OCI-LY7 (cell line): ENCODE results near the gene PRMT5. TPM values are rescaled to one million over a fixed set of nuclear protein-coding genes. Genes with fewer than 3 reads are reported as not detected.

Experiments used
- BruUV-seq: library from RNA; stranded (reverse); fragments of 400-500 nt; replicated peaks from 2 replicates; lab custom pipeline; 2021; lab: Mats Ljungman, UMichigan
- CTCF ChIA-PET: fragments of 300-600 bp; sonication (Branson Sonifier 250); formaldehyde crosslinking; loops from one replicate; lab custom pipeline; 2022; ENCODE audit warnings: antibody characterized with exemption; ENCODE audit not compliant: unreplicated experiment; lab: Charles Lee
- POLR2A ChIA-PET: fragments of 300-600 bp; sonication (Branson Sonifier 250); formaldehyde crosslinking; loops from one replicate; lab custom pipeline; 2022; ENCODE audit warnings: antibody characterized with exemption; lab: Charles Lee
- DNase-seq: peaks from one replicate; pipeline ENCODE4 v3.0.0-alpha.2; 2015; ENCODE audit warnings: low spot score
- H2AFZ ChIP-seq: fragments of 200-600 bp; sonication (generic), shearing (Covaris generic); 2 replicates; pipeline ENCODE4 v1.6.1; 2014; ENCODE audit warnings: mild to moderate bottlenecking, antibody characterized with exemption, low read length, moderate library complexity
- H3K27ac ChIP-seq: fragments of 200-600 bp; sonication (generic); 2 replicates; pipeline ENCODE4 v1.5.1; 2014; ENCODE audit warnings: mixed run types, low read depth, mild to moderate bottlenecking, moderate library complexity, low read length, inconsistent platforms; ENCODE audit not compliant: poor library complexity, severe bottlenecking
- H3K36me3 ChIP-seq: fragments of 200-600 bp; sonication (generic); 2 replicates; pipeline ENCODE4 v1.6.1; 2014; ENCODE audit warnings: mild to moderate bottlenecking, antibody characterized with exemption, low read length, moderate library complexity, mixed read lengths; ENCODE audit not compliant: insufficient read depth
- H3K4me1 ChIP-seq: fragments of 200-600 bp; sonication (generic); 2 replicates; pipeline ENCODE4 v1.5.1; 2014; ENCODE audit warnings: mild to moderate bottlenecking, low read length; ENCODE audit not compliant: insufficient read depth, poor library complexity, severe bottlenecking
- H3K4me2 ChIP-seq: fragments of 200-600 bp; sonication (generic); 2 replicates; pipeline ENCODE4 v1.6.1; 2014; ENCODE audit warnings: mild to moderate bottlenecking, low read length
- H3K4me3 ChIP-seq: fragments of 200-600 bp; sonication (generic); 2 replicates; pipeline ENCODE4 v1.5.1; 2014; ENCODE audit warnings: mild to moderate bottlenecking, low read depth, low read length; ENCODE audit not compliant: poor library complexity, severe bottlenecking
- H3K79me2 ChIP-seq: fragments of 200-600 bp; sonication (generic); 2 replicates; pipeline ENCODE4 v1.6.1; 2016; ENCODE audit warnings: low read depth, mild to moderate bottlenecking, low read length, moderate library complexity, mixed read lengths; ENCODE audit not compliant: insufficient read depth
- H3K9me2 ChIP-seq: fragments of 200-600 bp; sonication (generic); 2 replicates; pipeline ENCODE4 v1.6.1; 2016; ENCODE audit warnings: mild to moderate bottlenecking, low read length, mixed read lengths; ENCODE audit not compliant: insufficient read depth
- H3K9me3 ChIP-seq: fragments of 200-600 bp; sonication (generic); 2 replicates; pipeline ENCODE4 v1.6.1; 2014; ENCODE audit warnings: mild to moderate bottlenecking, mixed run types, low read length, mixed read lengths
- H4K20me1 ChIP-seq: fragments of 200-600 bp; sonication (generic); 2 replicates; pipeline ENCODE4 v1.6.1; 2014; ENCODE audit warnings: mild to moderate bottlenecking, antibody characterized with exemption, low read length, moderate library complexity, mixed read lengths; ENCODE audit not compliant: insufficient read depth
- EZH2phosphoT487 ChIP-seq: fragments of 200-600 bp; sonication (generic); IDR thresholded peaks from 2 replicates; pipeline ENCODE4 v1.6.1; 2018; ENCODE audit warnings: low read depth, borderline replicate concordance, mild to moderate bottlenecking, mixed run types, antibody characterized with exemption, low read length, moderate library complexity, mixed read lengths
- intact Hi-C: fragments of 100-400 bp; cut with micrococcal nuclease; formaldehyde crosslinking; loops from one replicate; pipeline ENCODE4 v1.10.0; 2022; ENCODE audit not compliant: unreplicated experiment
- total RNA-seq, 2 experiments: library from RNA; depleted of rRNA in 1 of 2; stranded (reverse); fragments of >200 nt in 1 of 2; shearing (Covaris generic) in 1 of 2; gene quantifications; 2 replicates each; pipeline ENCODE4 v1.2.3, GENCODE V29; 2014 to 2022
- TF ChIP-seq, protein P1 (sequence below): fragments of 200-600 bp; sonication (generic); conservative IDR thresholded peaks from 2 replicates; pipeline ENCODE4 v1.5.1; 2014; ENCODE audit warnings: mild to moderate bottlenecking, antibody characterized with exemption, low read length, moderate library complexity, mixed read lengths

Gene PRMT5
- total RNA-seq, 2 experiments from 2014 or later = 93.1 to 135 TPM

- POLR2A ChIA-PET = interaction anchor here (0.7 kb wide), 1 partner anchor 10 kb away, joined by 3 read pairs; no protein-coding TSS in a partner anchor
- Histone ChIP-seq H4K20me1 (no peaks in the 10 kb centered on the region), H3K9me2 (no peaks in the 10 kb centered on the region), H3K4me1 (no peaks in the 10 kb centered on the region), H3K27ac (no peak overlapping the region), H2AFZ (no peak overlapping the region), H3K79me2 (peaks cover 10% of the 10 kb centered on the region; the same call in 1 of the 2 replicates), H3K36me3 (peaks cover 98% of the 10 kb centered on the region), H3K9me3 (no peaks in the 10 kb centered on the region), H3K4me2 (no peak overlapping the region), H3K4me3 (no peak overlapping the region)
- CTCF ChIA-PET = no interaction called here
- TF ChIP-seq, protein P1, sequence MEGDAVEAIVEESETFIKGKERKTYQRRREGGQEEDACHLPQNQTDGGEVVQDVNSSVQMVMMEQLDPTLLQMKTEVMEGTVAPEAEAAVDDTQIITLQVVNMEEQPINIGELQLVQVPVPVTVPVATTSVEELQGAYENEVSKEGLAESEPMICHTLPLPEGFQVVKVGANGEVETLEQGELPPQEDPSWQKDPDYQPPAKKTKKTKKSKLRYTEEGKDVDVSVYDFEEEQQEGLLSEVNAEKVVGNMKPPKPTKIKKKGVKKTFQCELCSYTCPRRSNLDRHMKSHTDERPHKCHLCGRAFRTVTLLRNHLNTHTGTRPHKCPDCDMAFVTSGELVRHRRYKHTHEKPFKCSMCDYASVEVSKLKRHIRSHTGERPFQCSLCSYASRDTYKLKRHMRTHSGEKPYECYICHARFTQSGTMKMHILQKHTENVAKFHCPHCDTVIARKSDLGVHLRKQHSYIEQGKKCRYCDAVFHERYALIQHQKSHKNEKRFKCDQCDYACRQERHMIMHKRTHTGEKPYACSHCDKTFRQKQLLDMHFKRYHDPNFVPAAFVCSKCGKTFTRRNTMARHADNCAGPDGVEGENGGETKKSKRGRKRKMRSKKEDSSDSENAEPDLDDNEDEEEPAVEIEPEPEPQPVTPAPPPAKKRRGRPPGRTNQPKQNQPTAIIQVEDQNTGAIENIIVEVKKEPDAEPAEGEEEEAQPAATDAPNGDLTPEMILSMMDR = no peak
- no peak for TF ChIP-seq EZH2phosphoT487
- intact Hi-C loops = no loop called here
- no TSS peak for BruUV-seq
- no peak for DNase-seq
Observed at GRCh38 chr14:22906073-22906472, 23.1 kb downstream of the PRMT5 start.

DNA sequence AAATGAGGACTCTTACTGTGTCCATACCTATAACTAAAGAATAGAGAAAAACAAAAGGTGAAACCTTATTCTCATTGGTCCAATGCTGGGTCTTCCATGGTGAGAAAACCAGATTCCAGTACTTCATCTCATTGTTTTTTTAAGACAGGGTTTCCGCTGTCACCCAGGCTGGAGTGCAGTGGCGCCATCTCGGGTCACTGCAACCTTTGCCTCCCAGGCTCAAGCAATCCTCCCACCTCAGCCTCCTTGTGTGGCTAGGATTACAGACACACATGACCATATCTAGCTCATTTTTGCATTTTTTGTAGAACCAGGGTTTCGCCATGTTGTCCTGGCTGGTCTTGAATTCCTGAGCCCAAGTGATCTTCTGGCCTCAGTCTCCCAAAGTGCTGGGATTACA lies 23.5 kb downstream of the PRMT5 start:
- no peak for TF ChIP-seq EZH2phosphoT487
- TF ChIP-seq, protein P1 = no peak
- BruUV-seq = no TSS peak
- CTCF ChIA-PET = no interaction called here

GRCh38 chr14:22903742-22904087 lies 25.5 kb downstream of the PRMT5 start:
- H2AFZ ChIP-seq = no peak overlapping the region
- no peak overlapping the region for H3K4me2 ChIP-seq
- no peak for TF ChIP-seq EZH2phosphoT487
- TF ChIP-seq, protein P1 = no peak
- peaks cover 92% of the 10 kb centered on the region for H3K36me3 ChIP-seq
- H3K4me1 ChIP-seq = peaks cover 7% of the 10 kb centered on the region
- H3K27ac ChIP-seq = no peak overlapping the region
- no peaks in the 10 kb centered on the region for H3K9me3 ChIP-seq
- no peaks in the 10 kb centered on the region for H3K9me2 ChIP-seq
- BruUV-seq = no TSS peak
- ChIA-PET CTCF (no interaction called here), POLR2A (interaction anchor here (0.5 kb wide), 1 partner anchor 121 kb away, joined by 4 read pairs; no protein-coding TSS in a partner anchor)
- H3K4me3 ChIP-seq = no peak overlapping the region
- H4K20me1 ChIP-seq = no peaks in the 10 kb centered on the region
- H3K79me2 ChIP-seq = no peaks in the 10 kb centered on the region
- DNase-seq = no peak
- intact Hi-C loops = no loop called here

More for the DNA sequence above, 23.5 kb downstream of the PRMT5 start:
- Histone ChIP-seq H3K27ac (no peak overlapping the region), H3K9me3 (no peaks in the 10 kb centered on the region), H3K36me3 (peaks cover 98% of the 10 kb centered on the region), H3K4me2 (no peak overlapping the region), H2AFZ (no peak overlapping the region), H3K4me1 (no peaks in the 10 kb centered on the region), H4K20me1 (no peaks in the 10 kb centered on the region), H3K4me3 (no peak overlapping the region), H3K9me2 (no peaks in the 10 kb centered on the region), H3K79me2 (peaks cover 6% of the 10 kb centered on the region; the same call in 1 of the 2 replicates)
- intact Hi-C loops = no loop called here
- POLR2A ChIA-PET = interaction anchor here (0.7 kb wide), 1 partner anchor 10 kb away, joined by 3 read pairs; no protein-coding TSS in a partner anchor
- DNase-seq = no peak
